Measurements from ENCODE around the gene AFF4.
"Not testable (repeated sequence)": the region's sequence is repeated elsewhere in the genome, so short reads cannot be mapped to it uniquely, and the experiment has no call there.

AFF4 gene

GRCh38 chr5:132963171-132964104 is at the start of gene AFF4:
TSS of gene AFF4 (minus strand) at chr5:132963634. CDS start at chr5:132937189, 26,445 bp downstream.
- no peak for DNase-seq

- DNase-seq, result not testable (repeated sequence)
Observed at GRCh38 chr5:133008455-133008854, 45.0 kb upstream of the AFF4 start.

GRCh38 chr5:133006653-133007052 is 43.2 kb upstream of the AFF4 start:
- DNase-seq, result no peak

- DNase-seq, result no peak
Observed at GRCh38 chr5:132999246-132999645, 35.8 kb upstream of the AFF4 start.

- no peak for DNase-seq
Observed at GRCh38 chr5:132998556-132998955, 35.1 kb upstream of the AFF4 start.

GRCh38 chr5:132996307-132996706 is 32.9 kb upstream of the AFF4 start:
- no peak for DNase-seq

GRCh38 chr5:132987531-132988408 is 24.3 kb upstream of the AFF4 start:
- DNase-seq, result no peak

GRCh38 chr5:132982971-132983370 is 19.5 kb upstream of the AFF4 start:
- DNase-seq, result not testable (repeated sequence)

- DNase-seq, result no peak
Observed at GRCh38 chr5:132981288-132981687, 17.9 kb upstream of the AFF4 start.

- DNase-seq, result no peak
Observed at GRCh38 chr5:132979976-132980375, 16.5 kb upstream of the AFF4 start.

- no peak for DNase-seq
Observed at GRCh38 chr5:132979367-132979940, 16.0 kb upstream of the AFF4 start.

- DNase-seq, result no peak
Observed at GRCh38 chr5:132976852-132977251, 13.4 kb upstream of the AFF4 start.

- DNase-seq, result not testable (repeated sequence)
Observed at GRCh38 chr5:132972436-132972828, 9.0 kb upstream of the AFF4 start.

- no peak for DNase-seq
Observed at GRCh38 chr5:132971483-132972435, 8.3 kb upstream of the AFF4 start.

GRCh38 chr5:132965120-132965519 is 1.7 kb upstream of the AFF4 start:
- no peak for DNase-seq

GRCh38 chr5:132962429-132963021 is 909 bp downstream of the AFF4 start:
- no peak for DNase-seq

GRCh38 chr5:132961887-132962286 is 1.5 kb downstream of the AFF4 start:
- no peak for DNase-seq

GRCh38 chr5:132961123-132961815 is 2.2 kb downstream of the AFF4 start:
- not testable (repeated sequence) for DNase-seq

GRCh38 chr5:132956166-132956799 is 7.2 kb downstream of the AFF4 start:
- DNase-seq, result not testable (repeated sequence)

GRCh38 chr5:132953710-132954109 is 9.7 kb downstream of the AFF4 start:
- no peak for DNase-seq

Measured in NCI-H1417 treated with DMSO at 0.1 percent for 48 hours (cell line).